GM21786 (cell line): ENCODE data around the gene HOXC4.

Experiments
- ATAC-seq: cut with Tn5 transposase; IDR thresholded peaks from one replicate; pipeline ENCODE4 v1.9.1; 2021; ENCODE audit not compliant: unreplicated experiment

The HOXC4 gene

GRCh38 chr12:54015018-54015931 lies 38.4 kb upstream of the HOXC4 start:
- no peak for ATAC-seq

DNA sequence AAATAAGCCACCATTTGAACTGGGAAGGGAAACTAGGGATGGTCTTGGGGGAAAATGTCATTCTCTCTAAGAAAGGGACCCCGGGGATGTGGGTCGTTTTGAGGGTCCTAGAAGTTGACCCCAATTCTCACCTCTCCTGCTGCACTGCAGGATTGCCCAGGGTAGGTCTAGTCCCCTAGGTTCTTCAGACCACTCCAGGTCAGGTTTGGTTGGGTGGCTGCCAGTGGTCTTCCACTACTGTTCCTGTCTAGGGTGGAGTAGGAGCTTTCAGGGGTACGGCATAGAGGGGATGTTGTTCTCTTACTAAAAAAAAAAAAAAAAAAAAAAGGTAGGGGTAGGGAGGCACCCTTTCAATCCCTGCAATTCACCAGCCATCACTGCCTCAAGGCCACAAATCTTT lies 37.6 kb upstream of the HOXC4 start:
- no peak for ATAC-seq

- ATAC-seq: no peak
These were observed 37.1 kb upstream of the HOXC4 start for GRCh38 chr12:54016478-54016964.

DNA sequence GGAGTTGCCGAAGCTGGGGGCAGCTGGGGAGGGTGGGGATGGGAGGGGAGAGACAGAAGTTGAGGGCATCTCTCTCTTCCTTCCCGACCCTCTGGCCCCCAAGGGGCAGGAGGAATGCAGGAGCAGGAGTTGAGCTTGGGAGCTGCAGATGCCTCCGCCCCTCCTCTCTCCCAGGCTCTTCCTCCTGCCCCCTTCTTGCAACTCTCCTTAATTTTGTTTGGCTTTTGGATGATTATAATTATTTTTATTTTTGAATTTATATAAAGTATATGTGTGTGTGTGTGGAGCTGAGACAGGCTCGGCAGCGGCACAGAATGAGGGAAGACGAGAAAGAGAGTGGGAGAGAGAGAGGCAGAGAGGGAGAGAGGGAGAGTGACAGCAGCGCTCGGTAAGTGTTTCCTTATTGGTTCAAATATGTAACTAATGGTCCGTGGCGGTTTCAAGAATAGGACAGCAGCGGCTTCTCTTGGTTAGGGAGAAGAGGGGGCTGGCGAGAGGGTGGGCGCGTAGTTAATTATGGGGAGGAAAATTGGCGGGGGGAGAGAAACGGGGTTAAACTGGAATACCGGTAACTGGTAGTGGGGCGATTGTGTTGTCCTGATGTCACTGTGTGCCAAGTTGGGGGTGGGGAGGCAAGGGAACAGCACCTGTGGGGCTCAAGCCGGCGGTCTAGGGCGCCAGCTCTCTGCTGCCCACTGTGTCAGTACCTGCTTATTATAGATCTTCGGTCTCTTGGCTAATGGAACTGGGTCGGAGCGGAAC lies 36.4 kb upstream of the HOXC4 start:
- peak; percentile 28 for ATAC-seq

DNA sequence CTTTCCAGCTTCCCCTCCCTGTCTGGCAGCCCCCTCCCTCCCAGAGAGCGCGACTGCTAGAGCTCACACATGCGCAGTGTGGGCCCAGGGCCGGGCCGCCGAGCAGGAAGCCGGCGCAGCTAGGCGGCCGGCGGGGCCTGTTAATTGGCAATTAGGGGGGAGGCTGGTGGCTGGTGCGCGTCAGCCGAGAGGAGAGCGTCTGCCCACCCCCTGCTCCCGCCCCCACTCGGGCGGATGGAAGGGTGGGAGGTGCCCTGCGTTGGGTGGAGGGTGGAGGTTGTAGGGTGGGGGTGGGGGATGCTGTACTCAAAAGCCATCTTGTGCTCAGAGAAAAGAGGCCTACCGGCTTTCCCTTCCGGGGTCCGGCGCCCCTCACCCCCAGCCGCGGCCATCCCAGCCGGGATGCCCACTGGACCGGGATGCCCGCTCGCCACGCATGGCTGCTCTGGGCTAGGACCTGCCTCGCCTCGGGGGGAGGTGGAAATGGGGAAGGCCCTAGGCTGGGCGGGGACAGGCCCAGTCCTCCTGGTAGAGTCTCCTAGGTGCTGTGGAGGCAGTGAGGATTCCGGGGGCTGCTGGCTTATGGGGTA lies 35.7 kb upstream of the HOXC4 start:
- peak; percentile 81 for ATAC-seq

DNA sequence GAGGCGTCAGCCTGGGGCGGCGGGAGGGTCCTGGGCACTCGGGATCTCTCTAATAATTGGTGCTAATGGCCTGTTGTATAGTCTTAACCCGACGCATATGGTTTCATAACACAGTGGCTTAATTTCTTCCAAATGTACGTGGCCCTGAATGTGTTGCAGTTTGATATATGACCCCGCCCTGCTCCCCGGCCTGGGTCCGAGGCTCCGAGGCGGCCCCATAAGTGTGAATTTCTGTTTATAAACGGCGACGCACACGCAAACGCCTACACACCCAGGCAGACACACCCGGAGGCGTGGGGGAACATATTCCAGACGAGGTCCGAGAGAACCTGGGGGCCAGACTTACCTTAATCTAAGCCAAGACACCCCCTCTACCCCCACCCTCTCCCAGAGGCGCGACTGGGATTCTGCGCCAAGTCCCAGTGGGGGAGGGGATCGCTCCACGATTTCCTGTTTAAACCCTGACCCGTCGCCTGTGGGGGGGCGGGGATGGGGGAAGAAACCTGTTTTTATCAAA lies 35.1 kb upstream of the HOXC4 start:
- no peak for ATAC-seq

GRCh38 chr12:54019091-54019811 lies 34.4 kb upstream of the HOXC4 start:
- no peak for ATAC-seq

- no peak for ATAC-seq
These were observed 33.6 kb upstream of the HOXC4 start for GRCh38 chr12:54019924-54020590.

DNA sequence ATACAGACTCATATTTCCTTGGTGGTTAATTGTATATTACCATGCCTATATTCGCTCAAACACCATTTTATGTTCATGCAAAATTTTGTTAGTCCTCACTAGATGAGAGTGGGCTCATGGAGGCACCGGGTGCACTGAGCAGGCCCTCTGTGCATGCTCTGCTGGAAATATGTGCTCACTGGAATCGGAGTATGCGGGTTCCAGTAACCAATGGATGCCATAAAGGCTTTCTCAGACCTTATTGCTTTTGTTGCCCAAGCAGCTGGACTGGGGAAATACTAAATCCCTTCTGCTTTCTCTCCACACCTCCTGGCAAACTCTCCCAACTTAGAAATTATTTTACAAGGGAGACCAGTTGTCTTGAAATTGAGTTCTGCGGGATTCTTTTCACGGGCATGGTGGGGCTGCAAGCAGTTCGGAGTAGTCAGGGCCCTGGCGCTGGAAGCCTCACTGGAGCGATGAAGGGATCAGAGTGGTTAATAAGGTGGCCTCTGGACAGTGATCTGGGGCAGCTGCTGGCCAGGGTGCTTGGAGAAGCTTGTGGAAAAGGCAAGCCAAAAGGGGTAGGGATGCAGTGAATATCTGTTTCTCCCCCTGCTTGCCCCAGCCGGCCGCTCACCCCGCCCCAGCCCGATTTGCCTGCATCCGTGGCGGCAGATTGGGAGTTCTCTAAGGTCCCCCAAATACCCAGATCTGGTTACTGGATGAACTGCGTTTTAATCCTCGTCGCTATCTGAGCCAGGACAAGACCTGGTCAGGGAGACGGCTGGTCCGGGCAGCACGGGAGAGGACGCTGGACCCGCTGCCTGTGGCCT lies 32.8 kb upstream of the HOXC4 start:
- ATAC-seq: no peak

- no peak for ATAC-seq
These were observed 32.1 kb upstream of the HOXC4 start for GRCh38 chr12:54021432-54022013.

GRCh38 chr12:54022960-54023884 lies 30.4 kb upstream of the HOXC4 start:
- no peak for ATAC-seq

- no peak for ATAC-seq
These were observed 29.5 kb upstream of the HOXC4 start for GRCh38 chr12:54024127-54024526.

DNA sequence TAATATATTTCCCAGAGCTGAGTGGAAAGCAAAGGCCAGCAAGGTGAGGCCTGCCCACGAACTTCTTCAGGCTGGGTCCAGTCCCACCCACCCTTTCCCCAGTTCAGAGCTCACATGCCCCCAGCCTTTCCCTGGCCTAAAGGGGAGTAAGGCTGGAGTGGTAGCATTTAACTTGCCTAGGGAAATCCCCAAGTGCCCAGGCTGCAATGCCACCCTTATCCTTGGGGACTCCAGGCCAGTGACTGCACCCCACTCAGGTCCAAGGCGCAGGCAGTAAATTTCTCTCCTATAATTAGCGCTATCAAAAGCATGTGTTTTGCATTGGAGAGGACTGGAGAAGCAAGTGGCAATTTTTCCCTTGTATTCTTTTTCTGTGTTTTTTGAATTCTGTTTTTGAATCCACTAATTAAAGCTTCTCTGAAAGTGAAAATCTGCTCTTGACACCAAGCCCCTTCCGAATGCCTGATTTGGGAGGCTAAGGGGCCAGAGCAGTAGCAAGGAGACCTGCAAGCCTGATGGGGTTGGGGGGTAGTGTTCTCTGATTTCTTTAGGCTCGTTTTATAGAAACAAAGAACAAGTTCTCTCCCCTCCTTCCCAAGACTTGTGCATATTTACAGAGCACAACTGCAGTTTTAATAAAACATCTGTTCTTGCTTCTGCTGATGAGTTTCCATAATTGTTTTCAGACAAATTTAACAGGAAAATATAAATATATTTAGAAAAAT lies 28.9 kb upstream of the HOXC4 start:
- ATAC-seq: no peak

DNA sequence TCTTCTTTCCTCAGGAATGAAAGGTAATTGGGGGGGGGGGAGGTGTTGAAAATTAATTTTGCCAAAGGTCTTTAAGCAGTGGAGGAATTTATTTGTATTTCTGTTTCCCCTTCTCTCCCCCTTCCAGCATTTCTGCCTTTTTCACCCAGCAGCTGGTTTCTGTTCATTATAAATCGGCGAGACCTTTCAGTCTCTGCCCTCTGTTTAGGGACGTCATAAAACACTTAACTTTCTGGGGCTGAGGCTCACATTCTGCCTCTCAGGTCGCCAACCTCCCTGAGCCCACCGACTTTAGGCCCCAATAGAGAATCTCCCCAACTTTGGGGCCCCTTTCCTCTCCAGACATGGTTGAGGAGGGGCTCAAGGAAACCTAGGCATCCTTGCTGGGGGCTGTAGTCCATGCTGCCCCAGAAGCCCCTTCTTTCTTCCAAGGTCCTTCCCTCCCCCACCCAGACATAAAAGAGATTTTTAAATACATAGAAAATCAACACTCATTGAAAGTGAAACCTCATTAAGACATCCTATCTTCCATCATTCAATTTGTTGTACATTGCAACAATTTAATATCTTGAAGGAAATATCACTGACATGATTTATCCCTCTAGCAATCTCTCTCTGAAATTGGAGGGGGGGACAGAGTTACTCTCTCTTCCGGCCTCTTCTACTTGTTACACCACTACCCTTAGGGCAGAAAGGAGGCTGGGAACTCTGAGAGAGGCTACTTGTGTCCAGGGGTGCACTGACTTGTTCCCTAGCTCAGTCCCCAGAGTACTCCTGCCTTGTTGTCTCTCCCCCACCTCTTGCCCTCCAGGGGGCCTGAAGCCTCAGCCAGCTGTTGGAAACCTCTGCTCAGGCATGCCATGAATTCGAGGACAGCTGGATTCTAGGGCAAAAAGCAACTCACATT lies 27.9 kb upstream of the HOXC4 start:
- no peak for ATAC-seq

- no peak for ATAC-seq
These were observed 26.8 kb upstream of the HOXC4 start for GRCh38 chr12:54026640-54027441.

GRCh38 chr12:54027442-54027786 lies 26.2 kb upstream of the HOXC4 start:
- no peak for ATAC-seq
